Nephron (organoid): ENCODE data around the gene ASTN2.

Experiments used
- H3K27ac Mint-ChIP-seq, 3 experiments: 2 replicates each; pipeline ENCODE4 v1.8.0; 2020; ENCODE audit warnings: mixed read lengths in 3 of 3, mild to moderate bottlenecking in 2 of 3, moderate library complexity in 1 of 3
- H3K27me3 Mint-ChIP-seq: 2 replicates; pipeline ENCODE4 v1.8.0; 2021; ENCODE audit warnings: low read depth, mild to moderate bottlenecking, moderate library complexity, mixed read lengths
- H3K36me3 Mint-ChIP-seq: 2 replicates; pipeline ENCODE4 v1.8.0; 2020; ENCODE audit warnings: low read depth, mixed read lengths
- H3K4me1 Mint-ChIP-seq: 2 replicates; pipeline ENCODE4 v1.8.0; 2020; ENCODE audit warnings: mixed read lengths
- H3K4me3 Mint-ChIP-seq, 3 experiments: 2 replicates each; pipeline ENCODE4 v1.8.0; 2020; ENCODE audit warnings: mild to moderate bottlenecking in 3 of 3, mixed read lengths in 3 of 3, moderate library complexity in 2 of 3
- H3K9me3 Mint-ChIP-seq: 2 replicates; pipeline ENCODE4 v1.8.0; 2020; ENCODE audit warnings: mixed read lengths
- CTCF ChIP-seq, 3 experiments: fragments of 200-600 bp; sonication (generic); IDR thresholded peaks; one replicate each; pipeline ENCODE4 v1.5.0; 2021; ENCODE audit warnings: antibody characterized with exemption in 3 of 3; ENCODE audit not compliant: unreplicated experiment in 3 of 3

The ASTN2 gene

GRCh38 chr9:117029341-117029740 is 385.5 kb downstream of the ASTN2 start:
- TF ChIP-seq CTCF (IDR thresholded peaks at IDR 0.05; ENCODE audit: unreplicated experiment in 3 of 3): no peak

GRCh38 chr9:117028103-117028858 is 386.6 kb downstream of the ASTN2 start:
- no peaks in the 10 kb centered on the region for H3K9me3 Mint-ChIP-seq

More at GRCh38 chr9:117029341-117029740, 385.5 kb downstream of the ASTN2 start:
- H3K36me3 Mint-ChIP-seq: no peaks in the 10 kb centered on the region
- H3K4me3 Mint-ChIP-seq: no peak overlapping the region
- H3K27me3 Mint-ChIP-seq: peaks cover 11% of the 10 kb centered on the region
- H3K9me3 Mint-ChIP-seq: no peaks in the 10 kb centered on the region
- no peak overlapping the region for H3K27ac Mint-ChIP-seq
- H3K4me1 Mint-ChIP-seq: peaks cover 17% of the 10 kb centered on the region

GRCh38 chr9:117021906-117022305 is 393.0 kb downstream of the ASTN2 start:
- H3K36me3 Mint-ChIP-seq: no peaks in the 10 kb centered on the region
- no peak overlapping the region for H3K4me3 Mint-ChIP-seq
- no peak overlapping the region for H3K27ac Mint-ChIP-seq

More at GRCh38 chr9:117028103-117028858, 386.6 kb downstream of the ASTN2 start:
- Mint-ChIP-seq H3K36me3 (no peaks in the 10 kb centered on the region), H3K27ac (peak overlapping the region in 1 of 3 experiments; percentile 3), H3K4me3 (no peak overlapping the region), H3K4me1 (peaks cover 17% of the 10 kb centered on the region), H3K27me3 (peaks cover 11% of the 10 kb centered on the region)
- TF ChIP-seq CTCF (IDR thresholded peaks at IDR 0.05; ENCODE audit: unreplicated experiment in 3 of 3): no peak

GRCh38 chr9:117018966-117019617 is 395.8 kb downstream of the ASTN2 start:
- TF ChIP-seq CTCF (IDR thresholded peaks at IDR 0.05; ENCODE audit: unreplicated experiment in 3 of 3): no peak
- no peak overlapping the region for H3K27ac Mint-ChIP-seq

More at GRCh38 chr9:117021906-117022305, 393.0 kb downstream of the ASTN2 start:
- Mint-ChIP-seq H3K9me3 (no peaks in the 10 kb centered on the region), H3K4me1 (no peaks in the 10 kb centered on the region), H3K27me3 (peaks cover 14% of the 10 kb centered on the region)
- no peak for TF ChIP-seq CTCF (IDR thresholded peaks at IDR 0.05; ENCODE audit: unreplicated experiment in 3 of 3)

DNA sequence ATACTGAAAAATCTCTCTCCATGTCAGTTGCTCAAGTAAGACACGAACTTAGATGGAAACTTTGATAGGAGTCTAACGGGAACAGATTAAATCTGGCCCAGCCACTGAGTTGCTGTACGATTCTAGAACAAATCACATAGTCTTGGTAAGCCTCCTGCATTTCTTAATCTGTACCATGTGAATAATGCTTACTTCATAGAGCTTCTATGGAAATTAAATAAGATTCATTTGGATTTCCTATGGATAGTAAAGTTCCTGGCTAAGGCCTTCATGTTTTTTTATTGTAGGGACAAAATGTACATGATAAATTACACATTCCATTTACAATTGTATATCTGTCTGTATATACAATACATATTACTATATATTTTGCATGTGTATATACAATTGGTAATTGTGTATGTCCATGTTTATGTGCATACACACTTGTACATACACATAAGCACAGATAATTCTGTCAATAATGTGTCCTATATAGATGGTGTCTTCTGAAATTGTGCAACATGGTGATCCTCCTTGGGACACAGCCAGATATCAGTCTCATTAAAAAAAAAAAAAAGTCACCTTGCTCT is 397.4 kb downstream of the ASTN2 start:
- H3K9me3 Mint-ChIP-seq: no peaks in the 10 kb centered on the region
- no peaks in the 10 kb centered on the region for H3K36me3 Mint-ChIP-seq
- TF ChIP-seq CTCF (IDR thresholded peaks at IDR 0.05; ENCODE audit: unreplicated experiment in 3 of 3): no peak
- no peak overlapping the region for H3K4me3 Mint-ChIP-seq
- peaks cover 11% of the 10 kb centered on the region for H3K4me1 Mint-ChIP-seq
- no peak overlapping the region for H3K27ac Mint-ChIP-seq
- peaks cover 11% of the 10 kb centered on the region for H3K27me3 Mint-ChIP-seq

More at GRCh38 chr9:117018966-117019617, 395.8 kb downstream of the ASTN2 start:
- peaks cover 14% of the 10 kb centered on the region for H3K27me3 Mint-ChIP-seq
- no peaks in the 10 kb centered on the region for H3K9me3 Mint-ChIP-seq
- H3K4me3 Mint-ChIP-seq: no peak overlapping the region
- no peaks in the 10 kb centered on the region for H3K4me1 Mint-ChIP-seq
- H3K36me3 Mint-ChIP-seq: no peaks in the 10 kb centered on the region
